NCI-H1930 (cell line): ENCODE data around the gene PRSS27.
"Not testable (repeated sequence)": the region's sequence is repeated elsewhere in the genome, so short reads cannot be mapped to it uniquely, and the experiment has no call there.

Experiments used
- DNase-seq, 2 experiments: peaks; one replicate each; lab custom pipeline; 2025; lab: John Stamatoyannopoulos, UW

PRSS27 gene

DNA sequence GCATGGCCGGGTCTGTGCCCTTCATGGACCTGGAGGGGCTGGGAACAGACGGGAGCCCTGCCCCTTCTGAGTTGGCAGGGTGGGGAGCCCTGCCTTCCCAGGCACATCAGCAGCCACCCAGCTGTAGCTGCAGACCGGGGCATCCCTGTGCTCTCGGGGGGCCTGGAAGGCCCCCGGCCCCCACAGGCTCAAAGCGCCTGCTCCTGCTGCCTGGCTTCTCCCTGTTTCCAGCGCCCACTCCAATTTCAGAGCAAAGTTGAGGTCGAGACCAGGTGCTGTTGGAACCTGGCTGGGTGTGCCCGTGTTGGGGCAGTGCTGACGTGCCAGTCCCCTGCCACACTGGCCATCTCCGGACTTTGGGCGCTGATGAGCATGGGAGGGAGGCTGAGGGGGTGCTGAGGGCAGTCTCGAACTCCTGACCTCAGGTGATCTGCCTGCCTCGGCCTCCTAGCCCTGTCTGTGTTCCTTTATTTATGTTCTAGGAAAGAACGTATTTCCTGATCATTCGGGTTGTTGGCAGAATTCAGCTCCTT is 4.9 kb upstream of the PRSS27 start:
- no peak for DNase-seq

- DNase-seq, result no peak
Observed at GRCh38 chr16:2724088-2724676, 4.2 kb upstream of the PRSS27 start.

DNA sequence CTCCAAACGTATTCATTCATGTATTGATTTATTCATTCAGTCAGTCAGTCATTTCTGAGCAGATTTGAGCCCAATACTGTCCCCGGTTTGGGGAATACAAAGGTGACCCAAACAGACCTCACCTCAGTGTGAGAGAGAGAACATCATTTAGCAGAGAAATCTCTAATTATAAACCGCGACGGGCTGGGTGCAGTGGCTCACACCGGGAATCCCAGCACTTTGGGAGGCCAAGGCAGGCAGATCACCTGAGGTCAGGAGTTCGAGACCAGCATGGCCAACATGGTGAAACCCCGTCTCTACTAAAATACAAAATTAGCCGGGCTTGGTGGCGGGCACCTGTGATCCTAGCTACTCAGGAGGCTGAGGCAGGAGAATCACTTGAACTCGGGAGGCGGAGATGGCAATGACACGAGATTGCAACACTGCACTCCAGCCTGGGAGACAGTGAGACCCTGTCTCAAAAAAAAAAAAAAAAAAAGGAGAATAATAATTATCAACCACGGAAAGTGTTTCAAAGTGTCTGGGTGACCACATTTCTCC is 1.7 kb upstream of the PRSS27 start:
- DNase-seq, result not testable (repeated sequence)

GRCh38 chr16:2720719-2721633 is 952 bp upstream of the PRSS27 start:
- DNase-seq, result peak; percentile 91 to 96

GRCh38 chr16:2719328-2720063 is 528 bp downstream of the PRSS27 start:
- no peak for DNase-seq

- DNase-seq, result no peak
Observed at GRCh38 chr16:2717383-2718263, 2.4 kb downstream of the PRSS27 start.

DNA sequence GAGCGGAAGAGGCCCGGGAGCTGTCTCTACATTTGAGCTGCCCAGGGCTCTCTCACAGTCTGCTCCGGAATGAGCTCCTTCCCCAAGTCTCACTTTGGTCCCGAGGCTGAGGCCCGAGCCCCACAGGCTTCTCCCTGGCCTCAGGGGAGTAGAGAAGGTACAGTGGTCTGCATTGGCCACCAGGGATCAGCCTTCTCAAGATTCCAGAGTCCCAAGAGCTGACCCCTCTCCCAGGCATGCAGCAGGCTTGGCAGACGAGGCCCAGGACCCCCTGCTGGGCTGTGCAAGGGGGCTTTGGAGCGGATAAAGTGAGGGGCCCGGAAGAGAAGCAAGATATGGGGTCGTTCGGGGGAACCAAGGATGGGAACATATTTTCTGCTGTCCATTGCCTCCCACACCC is 3.1 kb downstream of the PRSS27 start:
- no peak for DNase-seq

DNA sequence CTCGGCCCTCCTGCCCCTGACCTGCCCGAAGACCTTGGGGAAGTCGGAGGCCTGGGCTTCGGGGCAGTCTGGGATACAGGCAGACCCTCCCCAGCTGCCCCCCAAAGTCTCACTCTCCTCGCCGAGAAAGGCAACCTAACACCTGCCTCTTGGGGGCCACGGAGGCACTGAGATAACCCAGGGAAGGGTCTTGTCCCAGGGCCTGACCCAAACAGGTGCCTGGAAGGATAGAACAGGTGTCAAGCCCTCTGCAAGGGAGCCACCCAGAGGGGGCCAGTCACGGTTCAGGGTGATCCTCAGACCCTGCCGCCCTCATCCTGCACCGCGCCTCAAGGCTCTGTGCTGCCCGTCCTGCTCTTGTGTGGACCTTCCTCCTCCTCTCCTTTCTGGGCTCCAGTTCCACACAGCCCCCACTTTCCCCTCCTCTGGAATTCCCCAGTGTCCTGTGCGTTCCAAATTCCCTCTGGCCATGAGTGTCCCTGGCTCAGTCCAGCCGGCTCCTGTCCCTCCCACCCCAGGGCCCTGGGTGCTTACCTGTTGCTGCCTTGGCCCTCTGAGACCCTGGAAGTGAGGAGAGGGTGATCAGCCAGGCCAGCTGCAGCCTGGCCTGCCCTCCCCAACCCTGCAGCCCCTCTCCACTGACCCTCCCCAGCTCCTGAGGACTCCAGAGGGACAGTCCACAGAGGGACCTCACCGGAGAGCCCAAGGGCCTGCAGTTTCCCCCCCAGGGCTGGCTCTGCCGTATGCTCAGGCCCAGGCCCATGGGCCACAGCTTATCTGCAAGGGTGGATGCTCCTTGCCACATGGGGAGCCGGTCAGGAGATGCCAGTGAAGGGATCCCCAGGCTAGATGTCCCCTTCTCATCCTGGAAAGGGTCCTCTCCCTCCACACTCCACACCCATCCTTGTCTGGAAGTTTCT is 3.8 kb downstream of the PRSS27 start:
- no peak for DNase-seq

- no peak for DNase-seq
Observed at GRCh38 chr16:2715519-2715918, 4.5 kb downstream of the PRSS27 start.

DNA sequence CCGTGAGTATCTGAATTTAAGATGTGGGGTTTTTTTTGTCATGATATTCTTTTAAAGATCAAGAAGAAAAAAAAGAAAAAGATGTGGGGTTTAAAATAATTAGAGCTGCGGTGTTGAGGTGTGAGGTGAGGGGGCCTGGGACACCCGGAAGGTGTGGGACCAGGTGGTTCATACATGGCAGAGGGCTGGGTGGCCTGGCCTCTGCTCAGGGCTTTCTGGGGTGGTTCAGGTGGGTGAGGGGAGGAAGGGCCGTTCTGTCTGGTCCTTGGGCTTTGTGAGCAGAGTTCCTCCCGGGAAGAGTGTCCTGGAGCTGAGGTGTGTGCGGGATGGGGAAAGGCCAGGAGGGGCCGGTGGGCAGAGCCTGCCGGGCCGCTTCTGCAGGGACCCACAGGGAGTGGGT is 5.0 kb downstream of the PRSS27 start:
- no peak for DNase-seq

GRCh38 chr16:2713985-2714774 is 5.8 kb downstream of the PRSS27 start:
- no peak for DNase-seq

DNA sequence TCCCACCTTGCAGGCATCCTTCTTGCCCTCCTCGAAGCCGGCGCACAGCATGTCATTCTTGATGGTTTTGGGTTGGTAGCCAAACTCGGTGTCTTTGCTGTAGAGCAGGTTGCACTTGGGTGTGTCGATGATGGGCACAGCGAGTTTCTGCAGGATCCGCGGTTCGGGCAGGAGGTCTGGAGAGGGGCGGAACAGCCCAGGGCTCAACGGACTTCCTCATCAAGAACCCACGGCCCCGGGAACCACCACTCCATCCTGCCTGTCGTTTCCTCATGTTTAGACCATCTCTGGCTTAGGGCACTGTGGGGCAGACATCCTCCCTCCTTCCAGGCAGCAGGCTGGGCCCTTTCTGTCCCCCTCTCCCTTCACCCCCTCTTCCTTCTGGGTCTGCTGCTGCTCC is 6.5 kb downstream of the PRSS27 start:
- no peak for DNase-seq

- DNase-seq, result no peak
Observed at GRCh38 chr16:2712546-2712945, 7.5 kb downstream of the PRSS27 start.

GRCh38 chr16:2712063-2712441 is 8.0 kb downstream of the PRSS27 start:
- no peak for DNase-seq

- no peak for DNase-seq
Observed at GRCh38 chr16:2711370-2712062, 8.5 kb downstream of the PRSS27 start.

GRCh38 chr16:2710711-2711231 is 9.3 kb downstream of the PRSS27 start:
- no peak for DNase-seq

DNA sequence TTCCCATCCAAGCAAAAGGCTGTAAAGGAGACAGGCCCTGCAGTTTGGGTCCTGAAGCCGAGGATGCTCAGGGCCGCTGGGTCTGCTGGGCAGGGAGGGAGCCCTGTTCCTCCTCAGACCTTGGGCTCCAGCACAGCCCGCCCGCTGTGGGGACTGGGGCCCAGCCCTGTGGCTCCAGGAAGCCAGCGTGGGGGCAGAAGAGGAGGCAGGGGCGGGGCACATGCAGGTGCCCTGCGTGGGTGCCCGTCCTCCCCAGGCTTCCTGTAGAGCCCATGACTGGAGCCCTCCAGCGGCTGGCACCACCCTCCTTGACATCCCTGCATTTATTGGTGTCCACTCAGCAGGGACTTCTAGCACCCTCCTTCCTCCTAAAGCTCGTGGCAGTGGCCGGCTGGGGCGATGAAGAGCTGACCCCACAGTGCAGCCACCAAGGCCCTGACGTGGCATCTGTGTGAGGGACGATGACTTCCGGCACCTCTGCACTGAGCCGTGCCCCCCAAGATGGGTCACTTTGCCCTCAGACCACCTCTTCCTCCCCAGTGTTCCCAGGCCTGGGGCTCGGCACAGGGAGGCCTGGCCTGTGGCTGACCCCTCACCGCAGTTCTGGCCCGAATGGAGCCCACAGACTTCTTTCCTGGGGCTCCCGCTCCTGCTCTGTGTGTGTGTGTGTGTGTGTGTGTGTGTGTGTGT is 9.9 kb downstream of the PRSS27 start:
- DNase-seq, result no peak

- DNase-seq, result no peak
Observed at GRCh38 chr16:2709588-2709984, 10.4 kb downstream of the PRSS27 start.
